DND-41 (cell line): ENCODE measurements around the gene PDS5B.

Source experiments
- ATAC-seq: fragments of 200-7000 bp; cut with Tn5 transposase; 3 replicates; pipeline ENCODE4 v1.9.1; 2021; ENCODE audit warnings: low read depth; ENCODE audit not compliant: insufficient read depth
- DNase-seq: peaks from one replicate; pipeline ENCODE4 v3.0.0-alpha.2; 2020
- H2AFZ ChIP-seq: 2 replicates; pipeline ENCODE4 v1.6.0; 2012; ENCODE audit warnings: low read depth, low read length
- H3K27ac ChIP-seq: 2 replicates; pipeline ENCODE4 v1.5.1; 2012; ENCODE audit warnings: low read length, inconsistent platforms
- H3K27me3 ChIP-seq: fragments of 200-600 bp; sonication (generic); 2 replicates; pipeline ENCODE4 v1.6.0; 2012; ENCODE audit warnings: low read length, mild to moderate bottlenecking, inconsistent platforms; ENCODE audit not compliant: insufficient read depth, poor library complexity
- H3K36me3 ChIP-seq: 2 replicates; pipeline ENCODE4 v1.5.1; 2012; ENCODE audit warnings: low read length, inconsistent platforms; ENCODE audit not compliant: insufficient read depth
- H3K4me1 ChIP-seq: 2 replicates; pipeline ENCODE4 v1.5.1; 2012; ENCODE audit warnings: mild to moderate bottlenecking, low read length; ENCODE audit not compliant: insufficient read depth
- H3K4me2 ChIP-seq: 2 replicates; pipeline ENCODE4 v1.6.0; 2012; ENCODE audit warnings: mild to moderate bottlenecking, moderate library complexity, low read length, inconsistent platforms; ENCODE audit not compliant: insufficient read depth
- H3K4me3 ChIP-seq, 2 experiments: fragments of 200-600 bp in 1 of 2; shearing (Covaris generic) in 1 of 2; 2 replicates each; pipeline ENCODE4 v1.5.1; 2012 to 2016; ENCODE audit warnings: inconsistent platforms in 2 of 2, low read length in 2 of 2, mild to moderate bottlenecking in 2 of 2, low read depth in 1 of 2, moderate library complexity in 1 of 2
- H3K79me2 ChIP-seq: 2 replicates; pipeline ENCODE4 v1.6.0; 2012; ENCODE audit warnings: low read length, inconsistent platforms; ENCODE audit not compliant: insufficient read depth
- H3K9ac ChIP-seq: 2 replicates; pipeline ENCODE4 v1.6.0; 2012; ENCODE audit warnings: low read depth, mild to moderate bottlenecking, inconsistent platforms, low read length, moderate library complexity
- H3K9me3 ChIP-seq: 2 replicates; pipeline ENCODE4 v1.5.1; 2012; ENCODE audit warnings: low read length, moderate library complexity, mild to moderate bottlenecking, inconsistent platforms; ENCODE audit not compliant: insufficient read depth, severe bottlenecking
- H4K20me1 ChIP-seq: 2 replicates; pipeline ENCODE4 v1.6.0; 2012; ENCODE audit warnings: low read length; ENCODE audit not compliant: insufficient read depth
- EZH2 ChIP-seq: IDR thresholded peaks from 3 replicates; pipeline ENCODE4 v1.6.1; 2012; ENCODE audit warnings: borderline replicate concordance, low read depth, mild to moderate bottlenecking, moderate library complexity, low read length, inconsistent platforms; ENCODE audit not compliant: severe bottlenecking
- TF ChIP-seq, protein P1 (sequence below): IDR thresholded peaks from 2 replicates; pipeline ENCODE4 v1.5.1; 2012; ENCODE audit warnings: borderline replicate concordance, low read length, moderate library complexity, mild to moderate bottlenecking; ENCODE audit not compliant: poor library complexity, severe bottlenecking; ENCODE audit errors: extremely low read depth

PDS5B gene

DNA sequence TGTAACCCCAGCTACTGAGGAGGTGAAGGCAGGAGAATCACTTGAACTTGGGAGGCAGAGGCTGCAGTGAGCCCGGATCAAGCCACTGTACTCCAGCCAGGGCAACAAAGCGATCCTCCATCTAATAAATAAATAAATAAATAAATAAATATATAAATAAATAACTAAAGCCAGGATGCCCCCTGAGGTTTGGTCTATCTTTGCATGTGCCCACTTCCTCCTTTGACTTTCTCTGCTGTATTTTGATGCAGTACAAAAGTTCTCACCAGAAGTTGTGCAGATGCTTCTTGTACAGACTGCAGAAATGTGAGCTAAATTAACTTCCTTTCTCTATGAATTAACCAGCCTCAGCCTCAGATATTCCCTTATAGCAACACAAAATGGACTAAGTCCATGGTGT, 41.2 kb upstream of the PDS5B start:
- TF ChIP-seq, protein P1, sequence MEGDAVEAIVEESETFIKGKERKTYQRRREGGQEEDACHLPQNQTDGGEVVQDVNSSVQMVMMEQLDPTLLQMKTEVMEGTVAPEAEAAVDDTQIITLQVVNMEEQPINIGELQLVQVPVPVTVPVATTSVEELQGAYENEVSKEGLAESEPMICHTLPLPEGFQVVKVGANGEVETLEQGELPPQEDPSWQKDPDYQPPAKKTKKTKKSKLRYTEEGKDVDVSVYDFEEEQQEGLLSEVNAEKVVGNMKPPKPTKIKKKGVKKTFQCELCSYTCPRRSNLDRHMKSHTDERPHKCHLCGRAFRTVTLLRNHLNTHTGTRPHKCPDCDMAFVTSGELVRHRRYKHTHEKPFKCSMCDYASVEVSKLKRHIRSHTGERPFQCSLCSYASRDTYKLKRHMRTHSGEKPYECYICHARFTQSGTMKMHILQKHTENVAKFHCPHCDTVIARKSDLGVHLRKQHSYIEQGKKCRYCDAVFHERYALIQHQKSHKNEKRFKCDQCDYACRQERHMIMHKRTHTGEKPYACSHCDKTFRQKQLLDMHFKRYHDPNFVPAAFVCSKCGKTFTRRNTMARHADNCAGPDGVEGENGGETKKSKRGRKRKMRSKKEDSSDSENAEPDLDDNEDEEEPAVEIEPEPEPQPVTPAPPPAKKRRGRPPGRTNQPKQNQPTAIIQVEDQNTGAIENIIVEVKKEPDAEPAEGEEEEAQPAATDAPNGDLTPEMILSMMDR: no peak
- no peak for TF ChIP-seq EZH2
- H3K4me3 ChIP-seq: no peak overlapping the region
- H3K36me3 ChIP-seq: no peaks in the 10 kb centered on the region
- no peak overlapping the region for H2AFZ ChIP-seq
- H3K9me3 ChIP-seq: no peaks in the 10 kb centered on the region
- DNase-seq (no peak), ATAC-seq (no peak)
- H4K20me1 ChIP-seq: no peaks in the 10 kb centered on the region
- no peak overlapping the region for H3K27ac ChIP-seq
- no peaks in the 10 kb centered on the region for H3K79me2 ChIP-seq
- no peak overlapping the region for H3K9ac ChIP-seq
- H3K27me3 ChIP-seq: no peaks in the 10 kb centered on the region
- no peaks in the 10 kb centered on the region for H3K4me1 ChIP-seq
- no peak overlapping the region for H3K4me2 ChIP-seq

DNA sequence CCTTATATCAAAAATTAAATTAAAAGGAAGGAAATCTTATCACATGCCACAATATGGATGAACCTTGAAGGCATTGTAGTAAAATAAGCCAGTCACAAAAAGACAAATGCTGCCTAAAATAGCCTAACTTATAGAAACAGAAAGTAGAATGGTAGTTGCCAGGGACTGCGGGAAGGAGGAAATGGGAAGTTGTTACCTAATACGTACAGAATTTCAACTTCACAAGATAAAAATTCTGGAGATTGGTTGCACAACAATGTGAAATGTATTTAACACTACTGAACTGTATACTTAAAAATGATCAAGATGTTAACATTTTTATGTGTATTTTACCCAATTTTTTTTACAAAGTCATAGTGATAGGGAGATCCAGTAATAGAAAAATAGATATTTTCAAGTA, 37.4 kb upstream of the PDS5B start:
- Histone ChIP-seq H3K9me3 (no peaks in the 10 kb centered on the region), H3K9ac (no peak overlapping the region), H3K4me1 (no peaks in the 10 kb centered on the region), H3K36me3 (no peaks in the 10 kb centered on the region), H3K27ac (no peak overlapping the region), H3K27me3 (no peaks in the 10 kb centered on the region), H4K20me1 (no peaks in the 10 kb centered on the region), H3K4me2 (no peak overlapping the region), H3K4me3 (no peak overlapping the region), H3K79me2 (no peaks in the 10 kb centered on the region), H2AFZ (no peak overlapping the region)
- ATAC-seq: no peak
- TF ChIP-seq EZH2: no peak
- TF ChIP-seq, protein P1: no peak
- DNase-seq: no peak

DNA sequence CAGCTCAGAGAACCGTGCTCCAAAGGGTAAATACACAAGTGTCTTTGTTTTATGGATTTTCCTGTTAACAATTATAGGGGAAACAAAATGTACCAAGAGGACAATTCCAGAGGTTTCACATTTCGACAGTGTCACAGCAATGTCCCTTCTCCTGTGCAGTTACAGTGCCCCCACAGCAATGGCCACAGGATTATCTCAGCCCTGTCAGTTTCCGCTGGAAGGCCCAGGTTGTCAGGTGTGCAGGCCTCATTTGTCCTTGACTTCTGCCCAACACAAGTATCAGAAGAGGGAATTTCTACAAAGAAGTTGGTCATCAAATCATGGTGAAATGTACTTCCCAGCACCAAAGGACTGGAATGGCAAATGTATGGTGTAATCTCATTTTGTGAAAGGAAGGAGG, 36.5 kb upstream of the PDS5B start:
- H3K9ac ChIP-seq: no peak overlapping the region
- H2AFZ ChIP-seq: no peak overlapping the region
- no peak overlapping the region for H3K4me2 ChIP-seq
- no peak overlapping the region for H3K27ac ChIP-seq
- H3K79me2 ChIP-seq: no peaks in the 10 kb centered on the region
- ATAC-seq: no peak
- H4K20me1 ChIP-seq: no peaks in the 10 kb centered on the region
- no peak overlapping the region for H3K4me3 ChIP-seq
- no peaks in the 10 kb centered on the region for H3K36me3 ChIP-seq
- TF ChIP-seq EZH2: no peak
- TF ChIP-seq, protein P1: no peak
- DNase-seq: no peak
- no peaks in the 10 kb centered on the region for H3K4me1 ChIP-seq
- H3K9me3 ChIP-seq: no peaks in the 10 kb centered on the region
- no peaks in the 10 kb centered on the region for H3K27me3 ChIP-seq

DNA sequence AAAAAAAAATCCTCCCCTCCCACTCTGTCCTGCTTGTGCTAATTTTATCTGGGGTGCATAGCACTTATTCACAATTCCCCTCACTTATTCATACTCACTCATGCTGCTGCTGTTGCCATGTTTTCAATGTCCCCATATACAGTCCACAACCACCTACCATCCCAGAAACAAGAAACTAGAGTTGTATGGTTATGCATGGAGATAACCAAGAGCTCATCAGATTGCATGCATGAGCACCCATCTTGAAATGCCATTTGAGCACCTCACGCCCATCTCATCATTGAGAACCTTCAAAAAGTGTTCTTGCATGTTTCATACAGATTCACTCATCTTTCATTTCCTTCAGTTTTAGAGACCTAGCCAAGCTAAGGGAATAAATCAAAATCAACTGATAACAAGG, 32.5 kb upstream of the PDS5B start:
- DNase-seq: no peak

More for the DNA sequence above, 32.5 kb upstream of the PDS5B start:
- Histone ChIP-seq H3K79me2 (no peaks in the 10 kb centered on the region), H4K20me1 (no peaks in the 10 kb centered on the region), H3K27ac (no peak overlapping the region), H3K4me3 (no peak overlapping the region), H3K9ac (no peak overlapping the region), H2AFZ (no peak overlapping the region), H3K4me2 (no peak overlapping the region), H3K27me3 (no peaks in the 10 kb centered on the region), H3K4me1 (no peaks in the 10 kb centered on the region), H3K36me3 (no peaks in the 10 kb centered on the region), H3K9me3 (no peaks in the 10 kb centered on the region)
- ATAC-seq: no peak
- TF ChIP-seq EZH2: no peak
- TF ChIP-seq, protein P1: no peak
